ENCODE results near the gene ZNF2.

The ZNF2 gene

GRCh38 chr2:95165371-95166064 is at the start of gene ZNF2:
TSS of gene ZNF2 (plus strand) at chr2:95165809. CDS start at chr2:95176227, 10,418 bp downstream.
- Mint-ChIP-seq H3K9me3 (peaks cover 7% of the 10 kb centered on the region), H3K4me1 (peaks cover 22% of the 10 kb centered on the region), H3K27me3 (no peaks in the 10 kb centered on the region), H3K27ac (peak within 1 kb of the TSS; percentile 99), H3K4me3 (peak within 1 kb of the TSS; percentile 100), H3K36me3 (peaks cover 6% of the 10 kb centered on the region)
- DNase-seq (ENCODE audit: low spot score in 2 of 2) (peak; percentile 89 to 91), ATAC-seq (ENCODE audit: low read depth) (peak; percentile 95)

GRCh38 chr2:95121093-95121406 is 44.6 kb upstream of the ZNF2 start:
- peaks cover 36% of the 10 kb centered on the region for H3K4me1 Mint-ChIP-seq
- H3K4me3 Mint-ChIP-seq = peak overlapping the region; percentile 96
- H3K36me3 Mint-ChIP-seq = peaks cover 10% of the 10 kb centered on the region
- no peak for DNase-seq (ENCODE audit: low spot score in 2 of 2)
- H3K9me3 Mint-ChIP-seq = no peaks in the 10 kb centered on the region
- no peaks in the 10 kb centered on the region for H3K27me3 Mint-ChIP-seq
- H3K27ac Mint-ChIP-seq = peak overlapping the region; percentile 91
- ATAC-seq (ENCODE audit: low read depth) = no peak

GRCh38 chr2:95121407-95122196 is 44.0 kb upstream of the ZNF2 start, which contains the start of gene MRPS5:
TSS of gene MRPS5 (minus strand) at chr2:95121808. CDS start at chr2:95121791, 17 bp downstream.
- Mint-ChIP-seq H3K27ac (peak within 1 kb of the TSS; percentile 91), H3K4me1 (peaks cover 36% of the 10 kb centered on the region)
- peak; percentile 90 for ATAC-seq (ENCODE audit: low read depth)

GRCh38 chr2:95122197-95122551 is 43.4 kb upstream of the ZNF2 start:
- Mint-ChIP-seq H3K27me3 (no peaks in the 10 kb centered on the region), H3K4me3 (peak overlapping the region; percentile 96), H3K9me3 (no peaks in the 10 kb centered on the region), H3K4me1 (peaks cover 34% of the 10 kb centered on the region), H3K27ac (peak overlapping the region; percentile 91), H3K36me3 (peaks cover 9% of the 10 kb centered on the region)
- DNase-seq (ENCODE audit: low spot score in 2 of 2) (no peak), ATAC-seq (ENCODE audit: low read depth) (no peak)

More at GRCh38 chr2:95121407-95122196, 44.0 kb upstream of the ZNF2 start, which contains the start of gene MRPS5:
- H3K27me3 Mint-ChIP-seq = no peaks in the 10 kb centered on the region
- H3K36me3 Mint-ChIP-seq = peaks cover 10% of the 10 kb centered on the region
- peak; percentile 85 to 98 for DNase-seq (ENCODE audit: low spot score in 2 of 2)
- H3K4me3 Mint-ChIP-seq = peak within 1 kb of the TSS; percentile 96
- H3K9me3 Mint-ChIP-seq = no peaks in the 10 kb centered on the region

- H3K9me3 Mint-ChIP-seq = peaks cover 20% of the 10 kb centered on the region
- H3K27ac Mint-ChIP-seq = no peak overlapping the region
- H3K4me1 Mint-ChIP-seq = no peaks in the 10 kb centered on the region
- peaks cover 22% of the 10 kb centered on the region for H3K36me3 Mint-ChIP-seq
- ATAC-seq (ENCODE audit: low read depth) (no peak), DNase-seq (ENCODE audit: low spot score in 2 of 2) (no peak)
- no peak overlapping the region for H3K4me3 Mint-ChIP-seq
- no peaks in the 10 kb centered on the region for H3K27me3 Mint-ChIP-seq
Observed at GRCh38 chr2:95138702-95139101, 26.9 kb upstream of the ZNF2 start.

- ATAC-seq (ENCODE audit: low read depth) = no peak
- H3K4me1 Mint-ChIP-seq = no peaks in the 10 kb centered on the region
- DNase-seq (ENCODE audit: low spot score in 2 of 2) = no peak
- H3K4me3 Mint-ChIP-seq = no peak overlapping the region
- no peak overlapping the region for H3K27ac Mint-ChIP-seq
- H3K36me3 Mint-ChIP-seq = peaks cover 30% of the 10 kb centered on the region
- H3K27me3 Mint-ChIP-seq = no peaks in the 10 kb centered on the region
- peaks cover 18% of the 10 kb centered on the region for H3K9me3 Mint-ChIP-seq
Observed at GRCh38 chr2:95143838-95144237, 21.8 kb upstream of the ZNF2 start.

- Mint-ChIP-seq H3K36me3 (peaks cover 61% of the 10 kb centered on the region), H3K4me1 (no peaks in the 10 kb centered on the region), H3K4me3 (no peak overlapping the region), H3K9me3 (peaks cover 28% of the 10 kb centered on the region), H3K27me3 (no peaks in the 10 kb centered on the region), H3K27ac (no peak overlapping the region)
- ATAC-seq (ENCODE audit: low read depth) (no peak), DNase-seq (ENCODE audit: low spot score in 2 of 2) (no peak)
Observed at GRCh38 chr2:95149397-95149984, 16.1 kb upstream of the ZNF2 start.

GRCh38 chr2:95158441-95158840 is 7.2 kb upstream of the ZNF2 start:
- Mint-ChIP-seq H3K9me3 (peaks cover 5% of the 10 kb centered on the region), H3K27me3 (no peaks in the 10 kb centered on the region), H3K4me1 (peaks cover 8% of the 10 kb centered on the region), H3K36me3 (peaks cover 30% of the 10 kb centered on the region), H3K4me3 (peak overlapping the region; percentile 84), H3K27ac (no peak overlapping the region)
- DNase-seq (ENCODE audit: low spot score in 2 of 2) (no peak), ATAC-seq (ENCODE audit: low read depth) (no peak)

GRCh38 chr2:95158891-95159619 is 6.6 kb upstream of the ZNF2 start:
- H3K27ac Mint-ChIP-seq = no peak overlapping the region
- peaks cover 5% of the 10 kb centered on the region for H3K9me3 Mint-ChIP-seq
- peak overlapping the region; percentile 84 for H3K4me3 Mint-ChIP-seq
- DNase-seq (ENCODE audit: low spot score in 2 of 2) (peak; percentile 5 to 32), ATAC-seq (ENCODE audit: low read depth) (peak; percentile 54)
- no peaks in the 10 kb centered on the region for H3K27me3 Mint-ChIP-seq
- H3K4me1 Mint-ChIP-seq = peaks cover 8% of the 10 kb centered on the region
- H3K36me3 Mint-ChIP-seq = peaks cover 25% of the 10 kb centered on the region

- no peaks in the 10 kb centered on the region for H3K27me3 Mint-ChIP-seq
- H3K36me3 Mint-ChIP-seq = peaks cover 17% of the 10 kb centered on the region
- peak within 1 kb of the TSS; percentile 56 for H3K27ac Mint-ChIP-seq
- peak within 1 kb of the TSS; percentile 90 for H3K4me3 Mint-ChIP-seq
- peaks cover 11% of the 10 kb centered on the region for H3K4me1 Mint-ChIP-seq
- peak; percentile 92 for ATAC-seq (ENCODE audit: low read depth)
- DNase-seq (ENCODE audit: low spot score in 2 of 2) = peak; percentile 63 to 69
- peaks cover 6% of the 10 kb centered on the region for H3K9me3 Mint-ChIP-seq
Observed at GRCh38 chr2:95159690-95160449, 5.7 kb upstream of the ZNF2 start, which contains the start of gene ZNF514. TSS of gene ZNF514 (minus strand) at chr2:95159848. CDS start at chr2:95153253, 6,595 bp downstream.

GRCh38 chr2:95165030-95165370 is 609 bp upstream of the ZNF2 start:
- peaks cover 6% of the 10 kb centered on the region for H3K36me3 Mint-ChIP-seq

GRCh38 chr2:95166065-95166763 is 605 bp downstream of the ZNF2 start:
- Mint-ChIP-seq H3K9me3 (peaks cover 7% of the 10 kb centered on the region), H3K27me3 (no peaks in the 10 kb centered on the region), H3K4me1 (peaks cover 22% of the 10 kb centered on the region), H3K4me3 (peak overlapping the region; percentile 100), H3K27ac (peak overlapping the region; percentile 99), H3K36me3 (peaks cover 6% of the 10 kb centered on the region)
- DNase-seq (ENCODE audit: low spot score in 2 of 2) (no peak), ATAC-seq (ENCODE audit: low read depth) (peak; percentile 2)

More at GRCh38 chr2:95165030-95165370, 609 bp upstream of the ZNF2 start:
- no peaks in the 10 kb centered on the region for H3K27me3 Mint-ChIP-seq
- peaks cover 7% of the 10 kb centered on the region for H3K9me3 Mint-ChIP-seq
- peak overlapping the region; percentile 100 for H3K4me3 Mint-ChIP-seq
- H3K27ac Mint-ChIP-seq = peak overlapping the region; percentile 99
- ATAC-seq (ENCODE audit: low read depth) = peak; percentile 4
- H3K4me1 Mint-ChIP-seq = peaks cover 25% of the 10 kb centered on the region
- DNase-seq (ENCODE audit: low spot score in 2 of 2) = no peak

GRCh38 chr2:95171902-95172301 is 6.3 kb downstream of the ZNF2 start:
- ATAC-seq (ENCODE audit: low read depth) (no peak), DNase-seq (ENCODE audit: low spot score in 2 of 2) (no peak)
- H3K36me3 Mint-ChIP-seq = peaks cover 14% of the 10 kb centered on the region
- H3K9me3 Mint-ChIP-seq = peaks cover 2% of the 10 kb centered on the region
- H3K4me1 Mint-ChIP-seq = peaks cover 10% of the 10 kb centered on the region
- peak overlapping the region; percentile 45 for H3K27ac Mint-ChIP-seq
- no peak overlapping the region for H3K4me3 Mint-ChIP-seq
- H3K27me3 Mint-ChIP-seq = no peaks in the 10 kb centered on the region
